Endodermal cell (in vitro differentiated cells): Measurements from ENCODE around the gene TTLL5. TPM values are rescaled to one million over a fixed set of nuclear protein-coding genes. Genes with fewer than 3 reads are reported as not detected.

ENCODE experiments used
- DNase-seq: peaks from one replicate; pipeline ENCODE4 v3.0.0-alpha.2; 2017
- H3K27ac ChIP-seq: 2 replicates; pipeline ENCODE4 v1.5.1; 2013; ENCODE audit warnings: mild to moderate bottlenecking, low read depth, low read length, moderate library complexity
- H3K27me3 ChIP-seq: 2 replicates; pipeline ENCODE4 v1.6.1; 2013; ENCODE audit warnings: mild to moderate bottlenecking, low read length, moderate library complexity; ENCODE audit not compliant: insufficient read depth, control insufficient read depth, poor library complexity, severe bottlenecking
- H3K36me3 ChIP-seq: 2 replicates; pipeline ENCODE4 v1.7.0; 2013; ENCODE audit warnings: mild to moderate bottlenecking, low read length, moderate library complexity; ENCODE audit not compliant: control insufficient read depth, insufficient read depth
- H3K4me1 ChIP-seq: one replicate; pipeline ENCODE4 v1.7.0; 2013; ENCODE audit warnings: low read length; ENCODE audit not compliant: control insufficient read depth, insufficient read depth
- H3K4me3 ChIP-seq: 2 replicates; pipeline ENCODE4 v1.5.1; 2013; ENCODE audit warnings: mild to moderate bottlenecking, low read length, moderate library complexity
- H3K9ac ChIP-seq: 2 replicates; pipeline ENCODE4 v1.6.1; 2013; ENCODE audit warnings: mild to moderate bottlenecking, low read length, moderate library complexity; ENCODE audit not compliant: poor library complexity, severe bottlenecking; ENCODE audit errors: extremely low read depth
- H3K9me3 ChIP-seq: 2 replicates; pipeline ENCODE4 v1.6.1; 2013; ENCODE audit warnings: mild to moderate bottlenecking, low read length, moderate library complexity; ENCODE audit not compliant: control insufficient read depth
- H3K27ac Mint-ChIP-seq: 2 replicates; pipeline ENCODE4 v1.8.0; 2020; ENCODE audit warnings: mixed read lengths
- H3K27me3 Mint-ChIP-seq: 2 replicates; pipeline ENCODE4 v1.8.0; 2021; ENCODE audit warnings: mild to moderate bottlenecking, mixed read lengths; ENCODE audit not compliant: insufficient read depth
- H3K36me3 Mint-ChIP-seq: 2 replicates; pipeline ENCODE4 v1.8.0; 2020; ENCODE audit warnings: low read depth, mixed read lengths
- H3K4me1 Mint-ChIP-seq: 2 replicates; pipeline ENCODE4 v1.8.0; 2020; ENCODE audit warnings: mixed read lengths
- H3K4me3 Mint-ChIP-seq: 2 replicates; pipeline ENCODE4 v1.8.0; 2020; ENCODE audit warnings: mild to moderate bottlenecking, moderate library complexity, mixed read lengths
- H3K9me3 Mint-ChIP-seq: 2 replicates; pipeline ENCODE4 v1.8.0; 2020; ENCODE audit warnings: mild to moderate bottlenecking, mixed read lengths
- CTCF ChIP-seq: fragments of 200-600 bp; sonication (generic); conservative IDR thresholded peaks from 2 replicates; pipeline ENCODE4 v1.5.0; 2021; ENCODE audit warnings: antibody characterized with exemption, mild to moderate bottlenecking
- WGBS, 2 experiments: methylation state at CpG; one replicate each; pipeline versions ENCODE4 v1.1.5 to v1.1.7; 2013; ENCODE audit warnings: missing lambda C conversion rate in 2 of 2, mixed read lengths in 1 of 2; ENCODE audit not compliant: insufficient coverage in 1 of 2, insufficient read length in 1 of 2; 5-methylcytosine and 5-hydroxymethylcytosine counted together
- total RNA-seq, 2 donors: library from RNA; stranded (reverse); fragmentation: NEBNext Ultra II Directional in 1 of 2; extraction: Animal tissue kit (Norgen Biotek cat#: 25700) in 1 of 2; gene quantifications; 2 replicates in 1 of 2; 3 replicates in 1 of 2; pipeline ENCODE4 v1.2.1, GENCODE V29; 2021

TTLL5 gene
- total RNA-seq, 2 donors from 2014 or later = 50.5 to 54.2 TPM

GRCh38 chr14:75736845-75737485 lies 75.9 kb downstream of the TTLL5 start:
- no peaks in the 10 kb centered on the region for H3K4me1 Mint-ChIP-seq
- H3K4me3 Mint-ChIP-seq = no peak overlapping the region
- no peak overlapping the region for H3K4me3 ChIP-seq
- H3K9ac ChIP-seq = no peak overlapping the region
- no peak overlapping the region for H3K27ac Mint-ChIP-seq
- no peaks in the 10 kb centered on the region for H3K27me3 Mint-ChIP-seq
- H3K36me3 Mint-ChIP-seq = peaks cover 13% of the 10 kb centered on the region
- TF ChIP-seq CTCF = no peak
- no peaks in the 10 kb centered on the region for H3K9me3 Mint-ChIP-seq
- H3K27ac ChIP-seq = no peak overlapping the region
- no peaks in the 10 kb centered on the region for H3K27me3 ChIP-seq
- H3K36me3 ChIP-seq = peaks cover 60% of the 10 kb centered on the region
- no peaks in the 10 kb centered on the region for H3K4me1 ChIP-seq
- H3K9me3 ChIP-seq = no peaks in the 10 kb centered on the region
- DNase-seq = no peak

GRCh38 chr14:75738192-75738591 lies 77.1 kb downstream of the TTLL5 start:
- Histone ChIP-seq H3K4me1 (no peaks in the 10 kb centered on the region), H3K9me3 (no peaks in the 10 kb centered on the region), H3K27ac (no peak overlapping the region), H3K36me3 (peaks cover 52% of the 10 kb centered on the region), H3K27me3 (no peaks in the 10 kb centered on the region), H3K4me3 (no peak overlapping the region), H3K9ac (no peak overlapping the region)
- no peaks in the 10 kb centered on the region for H3K4me1 Mint-ChIP-seq
- no peak overlapping the region for H3K4me3 Mint-ChIP-seq
- no peak overlapping the region for H3K27ac Mint-ChIP-seq
- no peaks in the 10 kb centered on the region for H3K27me3 Mint-ChIP-seq
- no peak for TF ChIP-seq CTCF
- no peaks in the 10 kb centered on the region for H3K9me3 Mint-ChIP-seq
- no peak for DNase-seq
- peaks cover 13% of the 10 kb centered on the region for H3K36me3 Mint-ChIP-seq
- WGBS, 2 experiments = 92% methylated on average over 2 of the region's 3 CpGs; no CpG with 5 or more reads in 1 of the 2 experiments

GRCh38 chr14:75742867-75743266 lies 81.8 kb downstream of the TTLL5 start:
- Mint-ChIP-seq H3K36me3 (peaks cover 52% of the 10 kb centered on the region), H3K9me3 (peaks cover 11% of the 10 kb centered on the region), H3K27me3 (no peaks in the 10 kb centered on the region), H3K27ac (no peak overlapping the region), H3K4me1 (no peaks in the 10 kb centered on the region), H3K4me3 (no peak overlapping the region)
- Histone ChIP-seq H3K4me1 (no peaks in the 10 kb centered on the region), H3K9me3 (peaks cover 11% of the 10 kb centered on the region), H3K9ac (no peak overlapping the region), H3K27me3 (no peaks in the 10 kb centered on the region), H3K4me3 (no peak overlapping the region), H3K27ac (no peak overlapping the region), H3K36me3 (peaks cover 48% of the 10 kb centered on the region)
- no peak for TF ChIP-seq CTCF
- DNase-seq = no peak
- 100% methylated on average over 1 to 2 of the region's 2 CpGs for WGBS, 2 experiments
